KOPT-K1 (cell line): ENCODE measurements around the gene BGLAP.
A peak's percentile ranks its signal among the peaks of the same experiment; 100 is the strongest.

Experiments
- H3K27ac ChIP-seq: fragments of 200-600 bp; sonication (generic); 2 replicates; pipeline ENCODE4 v1.5.1; 2016; ENCODE audit warnings: antibody characterized with exemption, mild to moderate bottlenecking, low read depth, low read length; ENCODE audit not compliant: poor library complexity, severe bottlenecking
- H3K36me3 ChIP-seq: fragments of 200-600 bp; sonication (generic); 2 replicates; pipeline ENCODE4 v1.5.1; 2017; ENCODE audit warnings: antibody characterized with exemption, mild to moderate bottlenecking, low read length, moderate library complexity; ENCODE audit not compliant: insufficient read depth
- H3K9me3 ChIP-seq: fragments of 200-600 bp; sonication (generic); 2 replicates; pipeline ENCODE4 v1.5.1; 2017; ENCODE audit warnings: antibody characterized with exemption, low read length, mild to moderate bottlenecking; ENCODE audit not compliant: insufficient read depth, poor library complexity, severe bottlenecking

Gene BGLAP

GRCh38 chr1:156259805-156260204 lies 17.8 kb downstream of the BGLAP start:
- Histone ChIP-seq H3K36me3 (peaks cover 98% of the 10 kb centered on the region), H3K9me3 (no peaks in the 10 kb centered on the region), H3K27ac (no peak overlapping the region)

GRCh38 chr1:156260896-156261295 lies 18.9 kb downstream of the BGLAP start:
- Histone ChIP-seq H3K9me3 (no peaks in the 10 kb centered on the region), H3K36me3 (peaks cover 100% of the 10 kb centered on the region), H3K27ac (no peak overlapping the region)

DNA sequence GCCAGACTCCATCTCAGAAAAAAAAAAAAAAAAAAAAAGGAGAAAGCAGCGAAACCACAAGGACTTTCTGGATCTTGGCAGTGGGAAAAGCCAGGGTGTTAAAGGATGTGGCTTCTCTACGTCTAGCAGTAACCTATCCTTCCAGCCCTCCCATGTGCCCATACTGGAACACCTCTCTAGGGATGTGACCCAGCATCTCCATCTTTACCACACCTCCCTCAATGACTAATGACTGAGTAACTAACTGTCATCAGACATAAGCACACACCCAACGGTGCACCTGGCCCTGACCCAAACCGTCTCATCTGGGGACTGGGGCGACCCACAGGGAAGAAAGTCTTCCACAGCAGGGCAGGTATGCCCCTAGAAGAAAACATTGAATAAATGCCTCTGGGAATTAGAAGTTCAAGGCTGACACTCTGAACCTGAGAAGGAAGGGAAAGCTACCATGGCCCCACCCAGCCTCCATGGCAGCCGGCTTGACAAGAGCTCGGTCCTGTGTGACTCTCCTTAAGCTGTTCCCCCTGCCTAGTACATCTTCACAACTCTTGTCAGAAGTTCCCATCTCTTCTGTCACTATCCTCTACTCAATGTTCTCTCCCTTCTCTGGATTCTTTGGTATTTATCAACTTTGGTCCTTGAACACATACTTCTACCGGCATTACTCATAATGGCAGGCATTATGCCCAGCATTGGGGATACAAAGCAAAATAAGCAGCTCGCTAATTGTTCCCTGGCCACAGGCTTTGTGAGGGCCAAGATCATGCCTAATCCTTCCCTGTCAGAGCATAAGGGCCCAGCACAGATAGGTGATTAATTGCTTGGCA lies 20.7 kb downstream of the BGLAP start:
- Histone ChIP-seq H3K36me3 (peaks cover 100% of the 10 kb centered on the region), H3K27ac (no peak overlapping the region), H3K9me3 (no peaks in the 10 kb centered on the region)

DNA sequence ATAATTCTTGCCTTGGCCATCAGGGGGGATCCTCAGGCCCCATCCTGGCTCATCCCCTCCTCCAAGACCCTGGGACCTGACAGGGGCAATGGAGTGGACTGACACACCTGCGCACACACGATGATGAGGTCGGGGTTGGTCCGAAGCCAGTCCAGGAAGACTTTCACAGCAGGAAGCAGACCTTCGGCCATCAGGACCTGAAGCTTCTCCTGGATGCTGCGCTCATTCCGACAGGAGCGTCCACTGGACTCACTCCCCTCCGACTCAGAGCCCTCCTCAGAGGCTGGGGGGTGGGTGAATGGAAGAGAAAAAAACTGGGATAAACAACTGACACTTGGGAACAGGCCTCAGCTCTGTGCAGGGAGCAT lies 21.3 kb downstream of the BGLAP start:
- Histone ChIP-seq H3K27ac (no peak overlapping the region), H3K36me3 (peaks cover 100% of the 10 kb centered on the region), H3K9me3 (no peaks in the 10 kb centered on the region)

DNA sequence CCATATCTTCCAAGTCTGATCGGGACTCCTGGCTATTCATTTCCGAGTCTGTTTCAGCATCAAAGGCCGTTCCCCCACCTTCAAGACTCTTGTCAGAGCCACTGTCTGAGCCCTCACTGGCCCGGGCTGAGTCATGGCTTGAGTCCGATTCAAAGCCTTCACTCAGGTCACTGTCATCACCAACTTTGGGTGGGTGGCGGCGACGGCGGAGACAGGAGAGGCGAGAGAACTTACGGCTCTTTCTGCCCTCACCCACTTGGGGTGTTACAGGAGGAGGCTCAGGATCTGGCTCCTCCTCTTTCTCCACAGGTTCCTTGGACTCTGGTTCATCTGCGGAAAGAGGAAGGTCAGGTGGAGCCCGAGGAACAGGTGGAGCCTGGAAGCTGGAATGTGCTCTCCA lies 24.1 kb downstream of the BGLAP start:
- H3K9me3 ChIP-seq, result no peaks in the 10 kb centered on the region
- H3K36me3 ChIP-seq, result peaks cover 100% of the 10 kb centered on the region
- H3K27ac ChIP-seq, result no peak overlapping the region

DNA sequence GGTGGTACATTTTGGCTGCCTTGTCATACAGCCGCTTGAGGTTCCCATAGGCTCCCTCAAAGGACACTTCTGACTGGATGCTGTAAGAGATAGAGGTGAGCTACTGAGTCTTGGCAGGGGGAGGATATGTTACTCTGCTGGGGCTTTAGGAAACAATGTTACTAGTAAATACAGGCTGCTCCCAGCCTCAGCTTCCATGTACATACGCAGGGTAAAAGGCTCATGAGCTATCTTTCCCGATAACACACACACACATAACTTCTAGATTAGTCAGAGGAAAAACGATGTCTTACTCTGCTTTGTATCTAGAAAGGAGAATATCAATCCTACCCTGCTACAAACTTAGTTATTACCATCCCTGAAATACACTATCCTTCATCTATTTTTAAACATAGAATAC lies 26.4 kb downstream of the BGLAP start:
- H3K27ac ChIP-seq, result no peak overlapping the region
- H3K9me3 ChIP-seq, result no peaks in the 10 kb centered on the region
- peaks cover 100% of the 10 kb centered on the region for H3K36me3 ChIP-seq

DNA sequence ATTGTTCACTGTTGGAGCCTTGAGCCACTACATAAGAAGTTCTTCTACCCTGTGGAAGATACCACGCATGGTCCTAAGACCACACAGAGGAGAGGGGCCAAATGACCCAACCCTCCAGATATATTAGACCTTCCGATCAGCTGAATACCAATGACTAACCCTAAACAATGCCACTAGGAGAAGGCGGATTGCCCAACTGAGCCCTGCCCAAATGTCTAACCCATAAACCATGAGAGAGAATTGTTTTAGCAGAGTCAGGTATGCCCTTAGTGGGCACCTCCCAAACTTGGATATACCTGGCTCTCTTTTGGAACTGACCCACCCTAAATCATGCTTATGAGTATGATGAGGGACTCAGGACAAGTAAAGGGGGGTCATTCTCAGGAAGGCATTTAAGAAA lies 28.3 kb downstream of the BGLAP start:
- peaks cover 100% of the 10 kb centered on the region for H3K36me3 ChIP-seq
- H3K27ac ChIP-seq, result no peak overlapping the region
- no peaks in the 10 kb centered on the region for H3K9me3 ChIP-seq

DNA sequence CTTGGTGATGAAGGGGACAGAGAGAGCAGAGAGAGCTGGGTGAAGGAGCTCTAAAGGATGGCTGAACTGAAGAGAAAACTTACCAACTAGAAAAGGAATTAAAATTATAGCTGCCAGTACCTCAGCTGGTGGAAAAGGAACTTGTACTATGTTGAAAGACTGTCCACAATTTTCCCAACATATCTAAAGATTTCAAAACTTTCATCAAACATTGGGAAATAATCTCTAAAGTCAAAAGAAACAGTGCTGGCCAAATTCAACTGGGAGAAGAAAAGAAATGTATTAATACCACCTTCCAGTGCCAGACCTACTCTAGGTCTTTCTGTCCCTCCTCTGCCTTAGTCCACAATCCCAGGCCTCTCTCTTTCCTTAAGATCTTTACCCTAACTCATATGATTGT lies 34.5 kb downstream of the BGLAP start:
- H3K36me3 ChIP-seq, result peaks cover 90% of the 10 kb centered on the region
- H3K27ac ChIP-seq, result no peak overlapping the region
- H3K9me3 ChIP-seq, result no peaks in the 10 kb centered on the region

- Histone ChIP-seq H3K9me3 (no peaks in the 10 kb centered on the region), H3K36me3 (peaks cover 85% of the 10 kb centered on the region), H3K27ac (no peak overlapping the region)
These were observed 35.0 kb downstream of the BGLAP start for GRCh38 chr1:156276966-156277381.

DNA sequence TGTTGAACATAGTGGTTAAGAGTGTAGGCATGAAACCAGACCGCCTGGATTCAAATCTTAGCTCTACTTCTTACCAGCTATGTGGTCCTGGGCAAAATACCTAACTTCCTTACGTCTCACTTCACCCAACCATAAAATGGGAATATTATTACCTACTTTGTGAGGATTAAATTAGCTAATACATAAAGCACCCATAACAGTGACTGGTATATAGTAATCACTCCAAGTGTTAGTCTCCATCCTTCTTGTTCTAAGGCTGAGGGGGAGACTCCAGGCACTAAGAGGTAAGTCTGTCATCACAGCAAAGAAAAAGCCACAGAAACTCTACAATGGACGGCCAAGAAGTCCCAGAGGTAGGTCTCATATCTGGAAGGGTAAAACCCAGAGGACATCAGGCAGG lies 37.9 kb downstream of the BGLAP start:
- Histone ChIP-seq H3K9me3 (no peaks in the 10 kb centered on the region), H3K27ac (no peak overlapping the region), H3K36me3 (peaks cover 57% of the 10 kb centered on the region)

- H3K27ac ChIP-seq, result peak overlapping the region; percentile 81
- peaks cover 43% of the 10 kb centered on the region for H3K36me3 ChIP-seq
- no peaks in the 10 kb centered on the region for H3K9me3 ChIP-seq
These were observed 39.3 kb downstream of the BGLAP start for GRCh38 chr1:156281281-156281680.

DNA sequence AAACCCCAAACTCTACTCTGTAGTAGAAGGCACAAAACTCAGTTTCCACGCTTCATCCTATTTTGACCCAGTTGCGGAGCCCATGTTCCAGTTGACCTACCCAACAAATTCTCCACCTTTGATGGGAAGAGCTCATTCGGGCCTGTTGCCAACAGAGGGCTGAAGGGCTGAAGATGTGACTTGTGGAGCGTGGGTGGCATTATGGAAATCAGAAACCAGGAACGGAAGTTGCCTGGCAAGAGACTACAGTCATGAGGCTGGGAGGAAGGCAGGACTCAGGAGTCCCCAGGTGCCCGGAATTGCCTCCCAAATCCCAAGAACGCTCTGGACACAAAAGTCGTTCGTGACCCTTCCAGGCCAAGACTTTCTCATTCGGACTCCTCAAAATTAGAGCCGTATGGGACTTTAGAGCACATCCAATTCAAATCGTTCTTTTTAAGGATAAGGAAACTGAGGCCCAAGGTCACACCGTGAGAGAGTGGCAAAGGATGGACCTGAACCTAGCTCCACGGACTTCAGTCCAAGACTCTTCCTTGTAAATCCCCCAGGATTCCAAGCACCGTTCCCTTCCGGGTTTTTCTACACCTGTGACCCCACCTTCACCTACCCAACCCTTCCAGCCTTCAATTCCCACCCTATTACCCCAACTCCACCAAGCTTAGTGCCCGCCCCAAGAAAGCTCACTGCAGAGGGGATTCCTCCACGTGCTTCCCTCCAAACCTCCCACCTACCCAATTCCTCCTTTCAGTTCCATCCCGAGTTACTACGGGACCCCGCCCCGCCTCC lies 39.9 kb downstream of the BGLAP start:
- H3K9me3 ChIP-seq, result no peaks in the 10 kb centered on the region
- peaks cover 37% of the 10 kb centered on the region for H3K36me3 ChIP-seq
- H3K27ac ChIP-seq, result peak overlapping the region; percentile 81

GRCh38 chr1:156282479-156283222 lies 40.7 kb downstream of the BGLAP start, which contains the start of gene SMG5:
TSS of gene SMG5 (minus strand) at chr1:156282825. CDS start at chr1:156282680, 145 bp downstream.
- Histone ChIP-seq H3K36me3 (peaks cover 29% of the 10 kb centered on the region), H3K9me3 (no peaks in the 10 kb centered on the region), H3K27ac (peak within 1 kb of the TSS; percentile 81)

DNA sequence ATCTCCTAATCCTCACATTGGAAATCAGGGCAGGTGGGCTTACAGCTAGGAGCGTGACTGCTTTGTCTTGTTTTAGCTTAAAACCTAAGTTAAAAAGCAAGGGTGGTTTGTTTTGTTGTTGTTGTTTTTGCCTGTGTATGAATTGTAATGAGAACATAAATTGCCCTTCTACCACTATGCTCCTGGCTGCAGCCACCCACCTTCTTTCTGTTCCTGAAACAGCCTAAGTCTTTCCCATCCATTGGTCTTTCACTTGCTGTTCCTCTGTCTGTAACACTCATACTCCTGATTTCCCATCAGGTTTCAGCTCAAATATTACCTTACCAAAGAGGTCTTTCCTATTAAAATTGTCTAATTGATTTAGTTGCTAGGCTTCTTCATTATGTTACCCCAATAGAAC lies 41.5 kb downstream of the BGLAP start:
- Histone ChIP-seq H3K9me3 (no peaks in the 10 kb centered on the region), H3K36me3 (peaks cover 24% of the 10 kb centered on the region), H3K27ac (peak overlapping the region; percentile 81)

DNA sequence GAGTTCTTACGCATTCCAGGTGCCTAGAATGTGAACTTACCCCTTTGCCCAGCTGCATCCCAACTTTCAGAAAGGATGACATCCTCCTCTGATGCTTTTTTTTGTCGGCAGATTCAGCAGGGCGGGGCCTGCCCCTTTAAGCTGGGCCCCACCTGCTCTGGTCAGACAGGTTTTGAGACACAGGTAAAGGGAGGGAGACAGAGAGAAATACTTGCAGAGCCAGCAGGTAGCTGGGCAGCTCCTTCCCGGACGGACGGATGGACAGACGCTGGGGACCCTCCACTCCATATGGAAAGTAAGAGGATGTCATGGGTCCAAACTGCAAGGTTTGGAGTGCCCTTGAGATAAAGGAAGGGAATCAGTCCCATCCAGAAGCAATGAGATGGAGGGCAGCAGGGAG lies 42.1 kb downstream of the BGLAP start, which contains the start of gene TMEM79:
Gene TMEM79, plus strand, starts transcription at position 214 of the 400 bp plus-strand sequence. CDS start 902 bp downstream, outside the sequence.
- Histone ChIP-seq H3K27ac (peak within 1 kb of the TSS; percentile 81), H3K9me3 (no peaks in the 10 kb centered on the region)

More for the DNA sequence above, 42.1 kb downstream of the BGLAP start, which contains the start of gene TMEM79:
- peaks cover 23% of the 10 kb centered on the region for H3K36me3 ChIP-seq
